SK-N-SH treated with all-trans-retinoic acid at 6 μM for 48 hours (cell line): ENCODE results near the gene DNM2.

Experiments used
- ARNTL ChIP-seq: fragments of 450-650 bp; formaldehyde crosslinking; IDR thresholded peaks from 2 replicates; pipeline ENCODE4 v1.5.0; 2020; ENCODE audit warnings: low read depth, mild to moderate bottlenecking, moderate library complexity, borderline replicate concordance
- CREB5 ChIP-seq: fragments of 250-450 bp; sonication (Bioruptor Pico); IDR thresholded peaks from 2 replicates; pipeline ENCODE4 v1.5.1; 2020; ENCODE audit warnings: low read depth, mild to moderate bottlenecking, moderate library complexity
- ESRRG ChIP-seq: fragments of 250-450 bp; sonication (Bioruptor Pico); IDR thresholded peaks from 2 replicates; pipeline ENCODE4 v1.6.1; 2021; ENCODE audit warnings: mild to moderate bottlenecking
- POU6F1 ChIP-seq: fragments of 250-450 bp; sonication (Bioruptor Pico); IDR thresholded peaks from 2 replicates; pipeline ENCODE4 v1.8.0; 2021; ENCODE audit warnings: low read depth, mild to moderate bottlenecking, moderate library complexity, borderline replicate concordance
- TCF4 ChIP-seq: fragments of 250-450 bp; sonication (Bioruptor Pico); IDR thresholded peaks from 2 replicates; pipeline ENCODE4 v1.8.0; 2021; ENCODE audit warnings: mild to moderate bottlenecking, moderate library complexity, borderline replicate concordance
- ZFP3 ChIP-seq: fragments of 250-450 bp; sonication (Bioruptor Pico); IDR thresholded peaks from 2 replicates; pipeline ENCODE4 v1.5.0; 2020; ENCODE audit warnings: mild to moderate bottlenecking, moderate library complexity
- ZNF565 ChIP-seq: fragments of 450-650 bp; formaldehyde crosslinking; conservative IDR thresholded peaks from 2 replicates; pipeline ENCODE4 v1.5.0; 2020; ENCODE audit warnings: low read depth, mild to moderate bottlenecking, moderate library complexity

GRCh38 chr19:10699650-10700335 is 18.1 kb upstream of the DNM2 start:
- TF ChIP-seq CREB5 (CRISPR knock-in tag) (no peak), ARNTL (CRISPR knock-in tag) (no peak), TCF4 (CRISPR knock-in tag) (no peak), ZNF565 (CRISPR knock-in tag) (no peak), ZFP3 (CRISPR knock-in tag) (no peak), POU6F1 (no peak), ESRRG (CRISPR knock-in tag) (no peak)
